GM19025 (cell line): ENCODE results near the gene PER2.

Source experiments
- ATAC-seq: cut with Tn5 transposase; IDR thresholded peaks from one replicate; pipeline ENCODE4 v1.9.1; 2021; ENCODE audit warnings: mild to moderate bottlenecking, low read depth, moderate library complexity; ENCODE audit not compliant: unreplicated experiment

The PER2 gene

DNA sequence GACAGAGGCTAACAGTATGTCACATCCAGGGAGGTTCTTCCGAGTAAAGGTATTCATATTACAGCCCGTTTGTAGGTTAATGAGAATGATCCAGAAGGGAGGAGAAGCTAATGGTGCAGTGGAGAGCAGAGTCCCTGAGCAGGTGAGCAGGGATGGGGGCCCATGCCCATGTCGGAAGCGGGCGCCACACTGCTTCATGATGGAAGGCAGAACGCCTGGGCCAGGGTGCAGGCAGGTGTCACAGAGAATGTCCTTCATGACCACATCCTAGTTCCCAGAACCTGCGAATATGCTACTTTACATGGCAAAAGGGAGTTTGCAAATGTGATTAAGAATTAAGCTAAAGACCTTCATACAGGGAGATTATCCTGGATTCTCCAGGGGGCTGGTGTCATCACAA lies 52.6 kb downstream of the PER2 start:
- ATAC-seq, result no peak

DNA sequence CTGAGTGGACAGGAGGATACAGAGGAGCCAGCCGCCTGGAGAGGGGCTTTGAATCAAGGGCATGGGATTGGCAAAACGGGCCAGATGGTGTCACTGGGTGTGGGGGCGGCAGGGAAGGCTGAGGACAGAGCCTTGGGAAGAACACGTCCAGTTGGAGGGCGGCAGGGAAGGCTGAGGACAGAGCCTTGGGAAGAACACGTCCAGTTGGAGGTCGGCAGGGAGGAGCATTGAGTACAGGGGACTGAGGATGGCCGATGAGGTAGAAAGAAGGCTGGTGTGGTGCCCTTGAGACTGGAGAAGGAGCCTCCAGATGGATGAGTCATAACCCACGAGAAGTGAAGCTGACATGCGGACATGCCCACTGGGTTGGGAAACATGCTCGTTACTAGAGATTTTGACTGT lies 53.1 kb downstream of the PER2 start:
- no peak for ATAC-seq

- ATAC-seq, result no peak
These were observed 54.8 kb downstream of the PER2 start for GRCh38 chr2:238233625-238234024.

DNA sequence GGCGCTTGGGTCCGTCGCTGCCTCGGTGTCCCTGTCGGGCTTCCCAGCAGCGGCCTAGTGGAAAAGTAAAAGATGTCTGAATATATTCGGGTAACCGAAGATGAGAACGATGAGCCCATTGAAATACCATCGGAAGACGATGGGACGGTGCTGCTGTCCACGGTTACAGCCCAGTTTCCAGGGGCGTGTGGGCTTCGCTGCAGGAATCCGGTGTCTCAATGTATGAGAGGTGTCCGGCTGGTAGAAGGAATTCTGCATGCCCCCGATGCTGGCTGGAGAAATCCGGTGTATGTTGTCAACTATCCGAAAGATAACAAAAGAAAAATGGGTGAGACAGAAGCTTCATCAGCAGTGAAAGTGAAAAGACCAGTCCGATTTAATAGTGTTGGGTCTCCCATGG lies 56.6 kb downstream of the PER2 start:
- ATAC-seq, result no peak

DNA sequence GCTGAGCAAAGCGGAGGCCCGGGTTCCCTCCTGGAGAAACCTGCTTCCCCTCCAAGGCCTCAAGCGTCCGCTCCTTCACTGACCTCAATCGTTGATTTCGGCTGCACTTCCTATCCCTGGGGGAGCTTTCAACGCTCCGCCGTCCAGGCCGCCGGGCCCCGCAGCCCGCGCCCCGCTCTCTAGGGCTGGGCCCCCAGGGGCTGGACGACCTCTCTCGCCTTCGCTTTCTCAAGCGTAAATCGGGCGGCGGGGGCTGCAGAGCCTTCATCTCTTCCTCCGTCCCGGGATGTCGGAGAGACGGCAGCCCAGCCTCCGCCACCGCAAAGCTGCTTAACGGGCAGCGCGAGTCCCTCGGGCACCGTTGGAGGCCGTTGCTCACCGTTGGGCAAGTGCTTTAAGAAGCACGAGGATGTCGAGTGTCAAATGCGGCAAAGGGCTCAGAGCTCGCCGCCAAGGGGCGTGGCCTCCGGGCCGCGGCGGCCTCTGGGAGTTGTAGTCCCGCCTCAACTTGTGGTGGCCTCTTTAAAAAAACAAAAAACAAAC lies 57.1 kb downstream of the PER2 start:
- peak; percentile 64 for ATAC-seq

DNA sequence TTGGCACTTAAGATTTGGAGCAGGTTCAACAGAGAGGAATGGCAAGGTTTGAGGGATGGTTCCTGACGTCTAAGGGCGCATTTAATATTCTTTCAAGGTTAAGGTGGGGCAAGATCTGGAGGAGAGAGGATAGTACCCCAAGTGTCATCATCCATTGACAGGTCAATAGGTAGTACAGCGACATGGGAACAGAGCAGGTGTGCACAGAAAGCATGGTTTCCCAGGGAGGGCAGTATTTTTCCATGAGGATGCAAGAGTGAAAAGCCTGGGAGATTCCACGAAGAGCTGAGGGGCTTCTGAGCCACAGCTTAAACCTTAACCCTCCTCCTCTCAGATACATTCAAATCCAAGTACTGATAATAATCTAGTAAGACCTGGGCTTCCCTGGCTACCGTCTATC lies 57.7 kb downstream of the PER2 start:
- no peak for ATAC-seq

DNA sequence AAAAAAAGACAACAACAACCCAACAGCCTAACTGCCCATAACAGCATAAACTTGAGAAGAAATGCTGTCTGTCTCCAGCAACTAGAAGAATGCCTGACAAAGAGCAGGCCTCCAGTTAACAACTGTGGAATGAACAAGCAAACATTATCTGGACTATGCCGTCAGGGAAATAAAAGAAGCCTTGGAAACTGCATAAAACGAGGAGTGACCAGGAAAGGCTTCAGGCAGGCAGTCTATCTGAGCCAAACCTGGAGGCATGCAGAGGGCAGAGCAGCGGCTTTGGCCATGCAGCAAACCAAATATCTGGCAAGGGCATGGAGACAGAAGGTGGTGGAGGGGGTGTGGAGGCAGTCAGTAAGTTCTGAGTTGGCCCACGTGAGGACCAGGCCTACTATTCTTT lies 59.7 kb downstream of the PER2 start:
- no peak for ATAC-seq

DNA sequence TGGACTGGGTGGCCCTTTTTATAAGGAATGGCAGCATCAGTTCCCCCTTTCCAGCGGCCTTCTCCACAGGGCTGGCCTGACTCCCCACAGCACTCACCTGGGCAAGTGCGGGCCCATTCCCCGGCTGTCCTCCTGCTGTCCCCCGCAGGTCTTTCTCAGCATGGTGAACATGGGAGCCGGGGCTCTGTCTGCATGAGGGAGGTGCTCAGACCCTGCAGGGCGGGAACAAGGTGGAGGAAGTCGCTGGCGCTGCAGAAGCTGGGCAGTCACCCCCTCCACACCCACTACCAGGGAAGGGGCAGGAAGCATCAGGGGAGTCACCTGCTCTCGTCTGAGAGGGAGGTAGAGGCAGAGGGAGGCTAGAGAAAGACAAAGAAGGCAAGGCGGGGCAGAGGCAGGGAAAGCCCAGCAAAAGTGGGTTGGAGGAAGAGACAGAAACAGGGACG lies 60.8 kb downstream of the PER2 start:
- ATAC-seq, result no peak

DNA sequence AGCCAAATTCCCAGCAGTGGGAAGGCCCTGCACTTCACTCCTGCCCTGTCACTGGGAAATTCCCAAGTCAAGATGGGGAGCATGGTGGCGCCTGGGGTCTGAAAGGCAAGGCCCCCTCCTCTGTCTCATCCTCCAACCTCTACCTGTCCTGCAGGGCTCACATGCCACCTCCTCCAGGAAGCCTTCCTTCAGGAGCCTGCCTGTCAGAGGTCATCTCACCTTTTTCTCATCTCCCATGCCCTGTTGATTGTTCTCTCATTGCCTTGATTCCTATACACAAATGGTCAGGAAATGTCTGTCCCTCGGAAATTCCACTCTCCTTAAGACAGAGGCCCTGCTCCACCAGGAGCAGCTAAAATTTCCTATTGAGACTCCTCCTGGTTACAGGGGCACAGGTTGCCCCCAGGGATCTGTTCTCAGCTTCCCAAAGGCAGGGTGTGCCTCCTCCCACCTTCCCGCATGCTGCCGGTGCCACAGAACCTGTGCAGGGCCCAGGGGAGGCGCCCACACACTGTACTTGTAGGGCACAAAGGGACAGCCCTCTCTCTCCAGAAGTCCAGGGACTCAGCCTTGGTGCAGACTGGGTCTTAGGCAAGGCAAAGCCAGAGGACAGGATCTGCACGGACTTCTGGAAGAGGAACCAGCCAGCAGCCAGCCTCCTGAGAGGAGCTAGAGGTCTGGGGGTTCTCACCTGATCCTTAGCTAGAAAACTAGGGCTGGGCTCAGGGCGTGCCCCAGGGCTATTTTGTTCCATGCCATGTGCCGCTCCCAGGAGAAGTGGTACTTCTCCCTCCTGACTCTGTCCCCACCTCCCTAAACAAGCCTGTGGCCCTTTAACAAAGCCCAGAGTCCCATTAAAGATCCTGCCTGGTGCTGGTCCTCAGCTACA lies 61.5 kb downstream of the PER2 start:
- ATAC-seq, result no peak

- ATAC-seq, result no peak
These were observed 62.3 kb downstream of the PER2 start for GRCh38 chr2:238225911-238226697.

- no peak for ATAC-seq
These were observed 63.3 kb downstream of the PER2 start for GRCh38 chr2:238225121-238225520.

GRCh38 chr2:238224356-238225035 lies 63.9 kb downstream of the PER2 start:
- no peak for ATAC-seq

GRCh38 chr2:238220892-238221521 lies 67.4 kb downstream of the PER2 start:
- ATAC-seq, result no peak

DNA sequence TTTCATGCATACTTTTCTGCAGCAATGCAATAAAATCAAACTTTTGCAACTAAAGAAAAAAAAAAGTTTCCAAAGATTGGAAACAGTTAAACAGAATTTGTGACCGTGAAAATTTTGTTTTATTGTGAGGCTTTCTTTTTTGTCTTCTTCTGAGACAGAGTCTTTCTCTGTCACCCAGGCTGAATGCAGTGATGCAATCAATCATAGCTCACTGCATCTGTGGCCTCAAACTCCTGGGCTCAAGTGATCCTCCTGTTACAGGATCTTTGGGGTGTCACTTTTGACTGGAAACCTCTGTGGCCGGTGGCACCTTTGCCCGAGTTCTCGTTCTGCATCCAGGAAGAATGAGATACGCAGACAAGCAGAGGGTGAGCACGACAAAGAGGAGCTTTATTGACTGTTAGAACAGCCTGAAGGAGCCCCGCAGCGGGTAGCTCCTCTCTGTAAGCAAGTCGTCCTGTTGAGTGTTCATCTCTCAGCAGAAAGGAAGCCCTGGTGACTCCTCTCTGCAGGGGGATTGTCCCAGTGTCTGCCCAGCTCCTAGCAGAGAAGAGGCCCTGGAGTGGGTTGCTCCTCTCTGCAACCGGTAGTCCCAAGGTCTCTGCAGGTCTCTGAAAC lies 68.0 kb downstream of the PER2 start:
- no peak for ATAC-seq

DNA sequence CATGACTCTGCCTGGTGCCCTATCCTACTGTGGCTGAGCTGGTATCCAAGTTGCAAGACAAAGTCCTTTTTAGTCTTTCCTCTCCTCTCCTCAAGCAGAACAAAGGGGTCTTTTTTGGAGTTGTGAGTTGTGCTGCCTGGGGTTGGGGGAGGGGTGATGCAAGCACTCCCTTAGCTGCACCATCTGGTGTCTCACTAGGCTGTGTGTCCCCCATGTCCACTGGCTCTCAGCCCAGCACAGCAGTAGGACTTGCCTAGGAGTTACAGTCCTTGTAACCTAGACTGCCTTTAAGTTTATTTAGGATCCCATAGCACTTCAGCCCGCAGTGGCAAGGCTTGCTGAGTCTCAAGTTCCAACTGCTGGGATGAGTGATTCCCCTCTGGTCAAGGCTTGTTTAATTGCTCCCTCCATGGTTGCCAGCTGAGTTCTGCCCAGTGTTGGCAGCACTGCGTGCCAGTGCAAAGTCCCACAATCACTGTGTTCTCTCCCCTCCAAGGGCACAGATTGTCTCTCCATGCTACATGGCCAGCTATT lies 71.7 kb downstream of the PER2 start:
- ATAC-seq, result no peak

GRCh38 chr2:238207006-238207405 lies 81.4 kb downstream of the PER2 start:
- ATAC-seq, result no peak

- ATAC-seq, result no peak
These were observed 84.3 kb downstream of the PER2 start for GRCh38 chr2:238203973-238204683.

- ATAC-seq, result peak; percentile 97
These were observed 85.1 kb downstream of the PER2 start, which contains the start of gene ILKAP for GRCh38 chr2:238203094-238203972. Gene ILKAP, minus strand, starts transcription at chr2:238203695. Its CDS starts 142 bp downstream, at chr2:238203553.
